Epithelial cell of esophagus (primary cell): ENCODE results near the gene LEKR1.

Experiments
- DNase-seq: peaks from one replicate; pipeline ENCODE4 v3.0.0; 2010; ENCODE audit warnings: low read depth
- H3K4me3 ChIP-seq: 2 replicates; pipeline ENCODE4 v1.5.1; 2011; ENCODE audit warnings: mild to moderate bottlenecking, low read length, control low read depth
- TF ChIP-seq, protein P1 (sequence below): IDR thresholded peaks from 2 replicates; pipeline ENCODE4 v1.5.1; 2011; ENCODE audit warnings: low read depth, mild to moderate bottlenecking, low read length, control low read depth, inconsistent platforms; ENCODE audit not compliant: insufficient read depth; ENCODE audit errors: missing control alignments

The LEKR1 gene

DNA sequence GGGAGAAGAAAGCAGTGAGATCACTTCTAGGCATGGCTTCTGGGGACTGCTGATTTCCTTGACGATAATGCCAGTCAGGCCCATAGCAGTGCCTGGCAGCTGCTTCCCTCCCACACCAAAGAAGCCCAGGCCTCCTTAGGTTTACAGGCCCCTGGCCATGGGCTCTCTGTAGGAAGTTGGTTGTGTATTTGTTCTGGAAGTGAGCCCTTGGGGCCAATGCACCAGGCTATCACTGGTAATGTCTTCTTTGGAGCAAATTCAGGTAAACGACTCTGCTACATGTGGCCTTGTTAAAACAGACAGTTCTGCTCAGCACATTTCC, 244.5 kb downstream of the LEKR1 start:
- no peak for DNase-seq
- TF ChIP-seq, protein P1, sequence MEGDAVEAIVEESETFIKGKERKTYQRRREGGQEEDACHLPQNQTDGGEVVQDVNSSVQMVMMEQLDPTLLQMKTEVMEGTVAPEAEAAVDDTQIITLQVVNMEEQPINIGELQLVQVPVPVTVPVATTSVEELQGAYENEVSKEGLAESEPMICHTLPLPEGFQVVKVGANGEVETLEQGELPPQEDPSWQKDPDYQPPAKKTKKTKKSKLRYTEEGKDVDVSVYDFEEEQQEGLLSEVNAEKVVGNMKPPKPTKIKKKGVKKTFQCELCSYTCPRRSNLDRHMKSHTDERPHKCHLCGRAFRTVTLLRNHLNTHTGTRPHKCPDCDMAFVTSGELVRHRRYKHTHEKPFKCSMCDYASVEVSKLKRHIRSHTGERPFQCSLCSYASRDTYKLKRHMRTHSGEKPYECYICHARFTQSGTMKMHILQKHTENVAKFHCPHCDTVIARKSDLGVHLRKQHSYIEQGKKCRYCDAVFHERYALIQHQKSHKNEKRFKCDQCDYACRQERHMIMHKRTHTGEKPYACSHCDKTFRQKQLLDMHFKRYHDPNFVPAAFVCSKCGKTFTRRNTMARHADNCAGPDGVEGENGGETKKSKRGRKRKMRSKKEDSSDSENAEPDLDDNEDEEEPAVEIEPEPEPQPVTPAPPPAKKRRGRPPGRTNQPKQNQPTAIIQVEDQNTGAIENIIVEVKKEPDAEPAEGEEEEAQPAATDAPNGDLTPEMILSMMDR: no peak
- no peak overlapping the region for H3K4me3 ChIP-seq

DNA sequence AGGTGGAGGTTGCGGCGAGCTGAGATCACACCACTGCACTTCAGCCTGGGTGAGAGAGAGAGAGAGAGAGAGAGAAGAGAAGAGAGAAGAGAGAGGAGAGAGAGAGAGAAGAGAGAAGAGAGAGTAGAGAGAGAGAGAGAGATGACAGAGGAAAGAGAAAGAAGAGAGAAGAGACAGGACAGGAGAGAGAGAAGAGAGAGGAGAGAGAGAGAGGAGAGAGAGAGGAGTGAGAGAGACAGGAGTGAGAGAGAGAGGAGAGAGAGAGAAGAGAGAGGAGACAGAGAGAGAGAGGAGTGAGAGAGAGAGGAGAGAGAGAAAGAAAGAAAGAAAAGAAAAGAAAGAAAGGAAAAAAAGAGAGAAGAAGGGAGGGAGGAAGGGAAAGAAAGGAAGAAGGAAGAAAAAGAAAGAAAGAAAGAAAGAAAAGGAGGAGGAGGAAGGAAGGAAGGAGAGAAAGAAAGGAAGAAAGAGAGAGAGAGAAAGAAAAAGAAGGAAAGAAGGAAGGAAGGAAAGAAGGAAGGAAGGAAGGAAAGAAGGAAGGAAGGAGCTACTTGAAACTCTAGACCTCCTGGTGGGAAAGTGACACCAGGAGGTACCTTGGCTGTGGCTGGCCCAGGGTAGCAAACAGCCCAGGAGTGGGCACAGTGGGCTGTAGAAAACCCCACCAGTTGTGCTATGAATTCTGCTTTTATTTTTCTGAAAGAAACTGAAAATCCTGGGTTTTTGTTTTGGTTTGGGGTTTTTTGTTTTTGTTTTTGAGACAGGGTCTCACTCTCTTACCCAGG, 245.8 kb downstream of the LEKR1 start:
- TF ChIP-seq, protein P1: no peak
- no peak for DNase-seq
- H3K4me3 ChIP-seq: no peak overlapping the region

DNA sequence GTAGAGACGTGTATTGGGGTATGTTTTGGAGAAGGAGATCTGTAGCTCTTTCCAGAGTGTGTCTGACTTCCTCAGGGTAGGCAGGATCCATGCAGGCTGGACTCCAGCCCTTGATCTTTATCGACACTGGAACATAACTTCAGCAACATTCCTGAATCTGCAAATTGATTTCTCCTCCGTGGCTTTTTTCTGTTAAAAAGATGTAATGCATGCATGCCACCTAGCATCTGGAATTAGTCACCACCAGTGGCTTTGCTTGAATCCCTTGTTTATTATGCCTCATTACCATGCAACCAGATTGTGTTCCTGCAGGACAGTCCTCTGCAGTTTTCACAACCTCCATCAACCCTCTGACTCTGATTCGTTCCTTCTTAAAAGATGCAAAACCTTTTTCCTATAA, 247.7 kb downstream of the LEKR1 start:
- TF ChIP-seq, protein P1: no peak
- DNase-seq: no peak
- H3K4me3 ChIP-seq: no peak overlapping the region

DNA sequence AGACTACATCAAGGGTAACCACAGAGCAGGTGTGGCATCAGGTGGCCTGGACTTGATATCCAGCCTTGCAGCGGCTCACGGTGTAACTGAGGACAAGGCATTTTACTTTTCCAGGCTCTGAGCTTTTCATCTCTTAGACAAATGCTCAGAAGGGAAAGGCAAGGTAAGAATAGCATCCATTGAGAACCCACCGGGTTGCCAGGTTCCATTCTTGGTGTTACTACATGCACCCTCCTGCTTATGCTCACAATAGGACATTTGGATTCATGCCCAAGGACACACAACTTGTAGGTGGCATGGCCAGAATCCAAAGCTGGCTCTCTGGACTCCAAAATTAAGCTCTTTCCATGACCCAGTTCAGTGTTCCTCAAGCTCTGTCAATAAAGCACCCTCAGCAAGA, 248.3 kb downstream of the LEKR1 start:
- DNase-seq: no peak
- TF ChIP-seq, protein P1: no peak
- no peak overlapping the region for H3K4me3 ChIP-seq

DNA sequence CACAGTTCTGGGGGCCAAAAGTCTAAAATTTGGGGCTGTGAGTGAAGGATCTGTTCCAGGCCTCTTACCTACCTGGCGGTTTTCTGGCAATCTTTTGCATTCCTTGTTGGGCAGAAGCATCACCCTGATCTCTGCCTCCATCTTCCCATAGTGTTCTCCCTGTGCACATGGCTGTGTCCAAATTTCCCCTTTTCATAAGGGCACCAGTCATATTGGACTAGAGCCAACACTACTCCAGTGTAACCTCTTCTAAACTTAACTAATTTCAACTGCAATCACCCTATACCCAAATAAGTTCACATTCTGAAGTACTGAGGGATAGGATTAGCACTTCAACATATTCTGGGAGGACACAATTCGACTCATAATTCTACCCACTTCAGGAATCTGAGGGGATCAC, 248.8 kb downstream of the LEKR1 start:
- TF ChIP-seq, protein P1: no peak
- no peak for DNase-seq
- no peak overlapping the region for H3K4me3 ChIP-seq

DNA sequence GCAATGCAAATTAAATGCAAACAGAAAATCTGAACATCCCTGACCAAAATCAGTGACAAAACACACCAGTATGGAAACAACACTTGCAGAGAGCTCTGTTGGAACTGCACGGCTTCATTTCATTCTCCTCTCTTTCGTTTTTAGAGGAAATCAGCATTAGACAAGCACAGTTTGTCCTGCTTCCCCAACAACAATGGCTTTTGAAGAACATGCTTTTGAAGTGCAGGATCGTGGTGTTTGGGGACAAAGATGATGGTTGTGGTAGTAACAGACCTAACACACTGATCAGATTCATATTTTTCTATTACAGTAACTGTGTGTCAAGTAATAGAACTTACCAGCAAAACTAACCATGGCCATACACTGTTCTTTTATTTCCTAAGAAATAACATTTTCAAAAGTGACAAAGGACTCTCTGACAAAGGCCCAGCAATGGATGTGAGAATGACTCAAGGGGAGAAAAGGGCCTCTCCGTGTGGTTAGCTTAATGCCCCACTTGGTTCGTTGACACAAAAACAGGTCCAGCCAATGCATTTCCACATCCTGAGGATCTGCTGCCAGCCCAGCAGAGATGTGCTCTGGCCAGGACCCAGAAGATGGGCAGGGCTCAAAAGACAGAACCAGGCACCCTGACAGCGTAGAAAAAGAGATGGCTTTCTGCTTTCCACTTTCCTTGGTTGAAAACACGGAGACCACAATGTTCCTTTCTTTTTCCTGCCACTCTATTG, 249.7 kb downstream of the LEKR1 start:
- H3K4me3 ChIP-seq: no peak overlapping the region
- no peak for DNase-seq
- TF ChIP-seq, protein P1: no peak

DNA sequence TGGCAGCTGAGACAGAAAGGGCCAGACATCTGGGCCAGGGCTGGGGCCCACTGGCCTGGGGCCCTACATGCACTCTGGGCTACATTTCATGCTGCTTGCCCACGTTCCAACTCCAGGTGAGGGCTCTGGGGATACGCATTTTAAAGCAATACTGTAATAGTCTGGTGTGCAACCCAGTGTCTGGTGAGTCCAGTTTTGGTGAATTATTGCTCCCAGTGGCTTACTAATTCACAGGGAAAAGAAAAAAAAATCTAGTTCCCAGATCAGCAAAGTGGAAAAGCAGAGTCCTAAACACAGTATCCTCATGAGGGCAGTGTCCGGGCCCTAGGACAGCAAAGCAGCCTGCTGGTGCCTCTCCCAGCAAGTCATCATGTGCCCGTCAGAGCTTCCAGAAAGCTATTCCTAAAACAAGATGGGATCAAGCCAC, 251.4 kb downstream of the LEKR1 start:
- DNase-seq: no peak
- H3K4me3 ChIP-seq: no peak overlapping the region
- TF ChIP-seq, protein P1: no peak
